GM20000 (cell line): ENCODE data around the gene GRID2.
"Not testable (repeated sequence)": the region's sequence is repeated elsewhere in the genome, so short reads cannot be mapped to it uniquely, and the experiment has no call there.

ENCODE experiments used
- DNase-seq: peaks from one replicate; pipeline ENCODE4 v3.0.0; 2012; ENCODE audit warnings: low spot score
- CTCF ChIP-seq: IDR thresholded peaks from 2 replicates; pipeline ENCODE4 v1.5.1; 2012; ENCODE audit warnings: mild to moderate bottlenecking, control low read depth; ENCODE audit errors: extremely low read depth, missing control alignments

The GRID2 gene

DNA sequence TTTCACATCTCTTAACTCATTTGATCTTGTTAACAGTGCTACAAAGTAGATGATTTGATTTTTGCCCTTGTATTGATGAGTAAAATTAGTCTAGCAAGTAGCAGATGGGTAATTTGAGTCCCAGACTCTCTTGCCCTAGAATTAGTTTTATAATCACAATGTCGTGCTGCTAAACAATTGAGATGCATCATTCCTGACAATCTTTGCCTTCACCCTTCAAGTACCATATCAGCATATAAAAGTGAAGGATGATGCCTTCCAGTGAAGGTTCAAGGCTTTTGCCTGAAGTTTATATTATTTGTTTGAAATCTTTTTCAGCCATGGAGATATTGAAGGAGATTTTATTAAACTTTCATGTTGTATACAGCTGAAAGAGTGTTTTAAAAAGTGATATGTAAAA, 141.4 kb downstream of the GRID2 start:
- no peak for DNase-seq
- no peak for TF ChIP-seq CTCF

DNA sequence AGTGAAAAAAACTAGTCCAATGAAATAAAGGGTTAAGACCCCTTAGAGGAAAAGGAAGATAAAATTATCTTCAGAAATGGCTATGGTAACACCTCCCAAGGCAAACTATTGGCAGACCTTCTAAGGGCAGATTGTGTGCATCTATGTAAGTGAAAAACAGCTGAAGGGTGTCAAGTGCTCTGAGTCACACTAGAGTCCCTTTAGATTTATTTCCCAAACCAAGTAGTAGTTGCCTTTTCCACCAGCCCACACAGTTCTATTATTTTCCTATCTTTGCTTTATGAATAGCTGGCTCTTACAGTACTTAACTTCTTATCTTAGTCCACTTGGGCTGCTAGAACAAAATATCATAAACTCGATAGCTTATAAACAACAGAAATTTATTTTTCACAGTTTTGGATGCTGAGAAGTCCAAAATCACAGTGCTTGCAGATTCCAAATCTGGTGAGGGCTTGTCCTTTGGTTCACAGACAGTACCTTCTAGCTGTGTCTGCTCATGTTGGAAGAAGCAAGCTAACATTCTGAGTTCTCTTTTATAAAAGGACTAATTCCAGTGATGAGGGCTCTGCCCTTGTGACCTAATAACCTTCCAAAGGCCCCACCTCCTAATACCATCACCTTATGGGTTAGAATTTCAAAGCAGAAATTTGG, 143.6 kb downstream of the GRID2 start:
- no peak for TF ChIP-seq CTCF
- no peak for DNase-seq

GRCh38 chr4:92448176-92448575, 144.4 kb downstream of the GRID2 start:
- DNase-seq = not testable (repeated sequence)

DNA sequence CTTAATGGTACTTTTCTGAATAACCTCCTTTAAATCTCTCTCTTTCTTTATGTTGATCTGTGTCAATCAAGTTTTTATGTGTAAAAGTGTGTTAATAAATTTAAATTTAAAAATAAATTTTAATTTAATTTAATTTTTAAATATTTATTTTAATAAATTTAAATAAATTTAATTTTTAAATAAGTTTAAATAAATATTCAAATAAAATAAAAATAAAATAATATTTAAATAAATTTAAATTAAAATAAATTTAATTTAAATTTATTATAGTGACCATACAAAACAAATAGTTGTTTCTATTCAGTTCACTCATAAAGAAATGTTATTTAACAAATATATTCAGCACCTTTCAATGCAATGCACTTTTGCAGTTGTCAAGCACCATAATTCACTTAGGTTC, 146.9 kb downstream of the GRID2 start:
- DNase-seq = no peak
- no peak for TF ChIP-seq CTCF

DNA sequence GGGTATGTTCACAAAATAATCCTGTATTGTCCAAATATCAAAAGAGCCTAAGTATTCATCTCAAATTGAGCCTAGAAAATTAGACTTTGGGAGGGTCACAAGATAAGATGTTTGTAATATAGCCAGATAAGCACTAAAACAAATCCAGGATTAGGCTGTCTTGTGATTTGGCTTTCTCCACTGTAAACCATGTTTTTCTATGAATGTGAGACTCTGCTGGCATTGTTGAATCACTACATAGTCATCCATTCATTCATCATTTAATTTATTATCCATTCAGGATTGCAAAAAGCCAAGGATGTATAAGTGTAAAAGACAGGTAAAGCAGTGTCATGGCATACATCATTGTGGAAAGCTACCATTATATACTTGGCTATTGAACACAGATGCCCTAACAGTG, 148.0 kb downstream of the GRID2 start:
- TF ChIP-seq CTCF = no peak
- DNase-seq = no peak

DNA sequence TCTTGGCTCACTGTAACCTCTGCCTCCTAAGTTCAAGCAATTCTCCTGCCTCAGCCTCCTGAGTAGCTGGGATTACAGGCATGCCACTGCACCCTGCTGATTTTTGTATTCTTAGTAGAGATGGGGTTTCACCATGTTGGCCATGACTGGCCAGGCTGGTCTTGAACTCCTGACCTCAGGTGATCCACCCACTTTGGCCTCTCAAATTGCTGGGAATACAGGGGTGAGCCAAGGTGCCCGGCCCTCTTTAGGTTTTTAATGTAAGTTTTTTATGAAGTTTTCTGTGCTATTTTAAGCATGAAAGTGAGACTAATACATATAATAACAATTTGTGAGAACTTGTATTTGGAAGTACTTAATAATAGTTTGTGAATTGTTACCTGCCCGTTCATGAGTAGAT, 148.6 kb downstream of the GRID2 start:
- not testable (repeated sequence) for DNase-seq

DNA sequence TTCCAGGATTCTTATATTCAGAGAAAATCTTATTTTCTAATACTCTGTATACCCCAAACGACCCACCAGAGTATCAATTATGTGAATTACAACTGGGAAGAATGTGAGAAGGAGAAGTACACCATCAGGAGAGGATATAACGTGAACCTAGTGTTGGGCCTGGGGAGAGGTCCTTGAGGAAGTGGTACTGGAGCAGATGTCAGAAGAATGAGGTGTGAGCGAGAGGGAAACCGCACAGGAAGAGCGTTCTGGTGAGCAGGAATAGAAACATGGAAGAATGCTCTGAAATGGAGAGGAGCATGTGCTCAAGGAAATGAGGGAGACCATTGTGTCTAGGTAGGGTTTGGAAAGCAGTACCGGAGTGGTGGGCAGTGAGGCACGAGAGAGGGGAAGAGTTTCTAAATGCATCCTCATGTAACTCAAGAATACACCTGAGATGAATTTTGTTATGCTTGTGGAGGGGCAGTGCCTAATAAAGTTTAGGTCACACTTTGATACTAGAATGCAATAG, 151.6 kb downstream of the GRID2 start:
- no peak for TF ChIP-seq CTCF
- DNase-seq = no peak

DNA sequence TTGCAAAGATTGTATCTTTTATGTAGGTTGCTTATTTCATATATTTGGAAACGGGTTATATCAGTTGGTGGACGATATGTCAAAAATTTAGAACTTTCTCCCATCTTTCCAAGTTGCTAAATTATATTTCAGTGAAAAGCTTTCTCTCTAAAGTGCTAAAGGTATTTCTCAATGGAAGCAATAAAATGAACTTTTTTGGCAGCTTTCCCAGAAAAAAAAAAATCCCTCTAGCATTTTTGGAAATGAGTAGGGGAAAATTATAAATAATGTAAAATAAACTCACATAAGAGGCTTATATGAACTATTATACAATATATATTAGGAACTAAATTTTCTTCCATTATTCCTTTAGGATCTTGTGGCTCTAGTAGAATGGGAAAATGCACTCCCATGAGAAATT, 152.2 kb downstream of the GRID2 start:
- no peak for DNase-seq
- TF ChIP-seq CTCF = no peak

- TF ChIP-seq CTCF = no peak
- no peak for DNase-seq
These were observed 158.0 kb downstream of the GRID2 start for GRCh38 chr4:92461732-92462131.
